CD14-positive monocyte (primary cell): Measurements from ENCODE around the gene WDR74. TPM values are rescaled to one million over a fixed set of nuclear protein-coding genes. Genes with fewer than 3 reads are reported as not detected.
"Not testable (repeated sequence)": the region's sequence is repeated elsewhere in the genome, so short reads cannot be mapped to it uniquely, and the experiment has no call there.

Experiments
- DNase-seq, 3 donors: peaks; one replicate each; pipeline ENCODE4 v3.0.0-alpha.2; 2011 to 2022
- H2AFZ ChIP-seq: 2 replicates; pipeline ENCODE4 v1.6.0; 2012; ENCODE audit warnings: mild to moderate bottlenecking, low read depth, low read length, inconsistent platforms; ENCODE audit not compliant: insufficient read depth, poor library complexity, severe bottlenecking
- H3K27ac ChIP-seq, 2 donors: 1 replicate in 1 of 2; 2 replicates in 1 of 2; pipeline ENCODE4 v1.5.1; 2012 to 2013; ENCODE audit warnings: low read length in 2 of 2, control low read depth in 1 of 2, inconsistent platforms in 1 of 2, low read depth in 1 of 2, mild to moderate bottlenecking in 1 of 2
- H3K27me3 ChIP-seq, 2 donors: one replicate each; pipeline versions ENCODE4 v1.6.0 to v1.6.1; 2011 to 2013; ENCODE audit warnings: low read length in 2 of 2; ENCODE audit not compliant: control insufficient read depth in 2 of 2, insufficient read depth in 2 of 2
- H3K36me3 ChIP-seq, 2 donors: replicated peaks in 1 of 2; 1 replicate in 1 of 2; 2 replicates in 1 of 2; pipeline versions ENCODE4 v1.5.1 to v1.6.1; 2012 to 2013; ENCODE audit warnings: low read length in 2 of 2, control low read depth in 1 of 2, inconsistent platforms in 1 of 2, mild to moderate bottlenecking in 1 of 2; ENCODE audit not compliant: insufficient read depth in 2 of 2, control insufficient read depth in 1 of 2
- H3K4me1 ChIP-seq, 2 donors: 1 replicate in 1 of 2; 2 replicates in 1 of 2; pipeline versions ENCODE4 v1.5.1 to v1.6.1; 2012 to 2013; ENCODE audit warnings: low read length in 2 of 2, control low read depth in 1 of 2, inconsistent platforms in 1 of 2, mild to moderate bottlenecking in 1 of 2, moderate library complexity in 1 of 2; ENCODE audit not compliant: insufficient read depth in 2 of 2, control insufficient read depth in 1 of 2
- H3K4me2 ChIP-seq: replicated peaks from 2 replicates; pipeline ENCODE3; 2012; ENCODE audit warnings: low read length, moderate library complexity, mild to moderate bottlenecking; ENCODE audit not compliant: poor library complexity, severe bottlenecking; ENCODE audit errors: extremely low read depth
- H3K4me3 ChIP-seq, 3 experiments: fragments of 200-600 bp in 1 of 3; sonication (generic) in 1 of 3; replicated peaks in 1 of 3; 1 replicate in 2 of 3; 2 replicates in 1 of 3; pipeline ENCODE4 v1.5.1; 2011 to 2013; ENCODE audit warnings: low read length in 3 of 3, mild to moderate bottlenecking in 3 of 3, control low read depth in 2 of 3, low read depth in 2 of 3, inconsistent platforms in 1 of 3, moderate library complexity in 1 of 3
- H3K79me2 ChIP-seq: 2 replicates; pipeline ENCODE4 v1.6.0; 2012; ENCODE audit warnings: mild to moderate bottlenecking, control low read depth, inconsistent platforms, low read length, moderate library complexity; ENCODE audit not compliant: insufficient read depth
- H3K9ac ChIP-seq: 2 replicates; pipeline ENCODE4 v1.6.0; 2017; ENCODE audit warnings: low read length, mild to moderate bottlenecking; ENCODE audit not compliant: insufficient read depth, poor library complexity, severe bottlenecking
- H3K9me3 ChIP-seq, 2 donors: replicated peaks in 1 of 2; 1 replicate in 1 of 2; 2 replicates in 1 of 2; pipeline versions ENCODE4 v1.5.1 to v1.6.1; 2012 to 2013; ENCODE audit warnings: low read length in 2 of 2, control low read depth in 1 of 2; ENCODE audit not compliant: control insufficient read depth in 1 of 2, insufficient read depth in 1 of 2
- H4K20me1 ChIP-seq: 2 replicates; pipeline ENCODE4 v1.6.0; 2012; ENCODE audit warnings: mild to moderate bottlenecking, low read length, control low read depth, moderate library complexity; ENCODE audit not compliant: insufficient read depth
- H3K27ac Mint-ChIP-seq, 7 donors: one replicate each; pipeline ENCODE4 v1.8.0; 2020; ENCODE audit warnings: mild to moderate bottlenecking in 7 of 7, mixed read lengths in 7 of 7, moderate library complexity in 6 of 7, inconsistent platforms in 2 of 7
- H3K27me3 Mint-ChIP-seq, 3 donors: one replicate each; pipeline ENCODE4 v1.8.0; 2021 to 2022; ENCODE audit warnings: low read depth in 3 of 3, mild to moderate bottlenecking in 3 of 3, mixed read lengths in 3 of 3, moderate library complexity in 3 of 3, inconsistent platforms in 1 of 3
- H3K36me3 Mint-ChIP-seq, 2 donors: one replicate each; pipeline ENCODE4 v1.8.0; 2020; ENCODE audit warnings: mixed read lengths in 2 of 2, inconsistent platforms in 1 of 2, mild to moderate bottlenecking in 1 of 2
- H3K4me1 Mint-ChIP-seq: one replicate; pipeline ENCODE4 v1.8.0; 2020; ENCODE audit warnings: mild to moderate bottlenecking, mixed read lengths
- H3K4me3 Mint-ChIP-seq, 2 donors: one replicate each; pipeline ENCODE4 v1.8.0; 2020; ENCODE audit warnings: mild to moderate bottlenecking in 2 of 2, mixed read lengths in 2 of 2, moderate library complexity in 1 of 2
- H3K9me3 Mint-ChIP-seq, 7 donors: one replicate each; pipeline ENCODE4 v1.8.0; 2020 to 2022; ENCODE audit warnings: mixed read lengths in 7 of 7, mild to moderate bottlenecking in 6 of 7, moderate library complexity in 6 of 7, inconsistent platforms in 2 of 7
- CTCF ChIP-seq: fragments of 200-600 bp; IDR thresholded peaks from one replicate; pipeline ENCODE4 v1.8.0; 2022; ENCODE audit warnings: antibody characterized with exemption, mild to moderate bottlenecking
- WGBS: methylation state at CpG from one replicate; pipeline ENCODE4 v1.1.5; 2013; ENCODE audit warnings: missing lambda C conversion rate; ENCODE audit not compliant: insufficient coverage; 5-methylcytosine and 5-hydroxymethylcytosine counted together
- intact Hi-C, 2 donors: fragments of 100-400 bp; cut with micrococcal nuclease; formaldehyde crosslinking; loops; one replicate each; pipeline versions ENCODE4 v1.15.0 to v1.15.1; 2023
- polyA plus RNA-seq, 3 donors: library from polyadenylated mRNA; depleted of rRNA in 1 of 3; unstranded in 2 of 3; stranded (reverse) in 1 of 3; fragments of 300-500 nt in 2 of 3; fragments of >200 nt in 1 of 3; fragmentation: Illumina TruSeq in 2 of 3; gene quantifications; 1 replicate in 2 of 3; 2 replicates in 1 of 3; pipeline ENCODE4 v1.2.3, GENCODE V29; 2012 to 2021

WDR74 gene
- polyA plus RNA-seq, 3 donors, result 14.2 to 52.5 (median 18.4) TPM

GRCh38 chr11:62860835-62861563, 21.6 kb upstream of the WDR74 start:
- H3K79me2 ChIP-seq, result peaks cover 35% of the 10 kb centered on the region
- DNase-seq, result no peak
- Mint-ChIP-seq H3K4me1 (peaks cover 25% of the 10 kb centered on the region), H3K36me3 (no peaks in the 10 kb centered on the region), H3K27ac (peak overlapping the region in 2 of 7 donors; percentile 37 to 61), H3K27me3 (no peaks in the 10 kb centered on the region), H3K4me3 (no peak overlapping the region), H3K9me3 (no peaks in the 10 kb centered on the region)
- intact Hi-C loops, result loop anchor here (5.0 to 10.0 kb wide), 2 partner anchors 74 to 266 kb away; partner anchors contain the start of genes TMEM179B (in 1 of the 2) and TUT1 (in 1 of the 2)
- H3K9me3 ChIP-seq, result no peaks in the 10 kb centered on the region
- no peaks in the 10 kb centered on the region for H4K20me1 ChIP-seq
- H3K27ac ChIP-seq, result no peak overlapping the region
- no peak for TF ChIP-seq CTCF
- H3K4me1 ChIP-seq, result peaks cover 14 to 19% of the 10 kb centered on the region in 2 donors
- WGBS, result 93% methylated on average over 3 of the region's 5 CpGs
- H2AFZ ChIP-seq, result no peak overlapping the region
- no peak overlapping the region for H3K9ac ChIP-seq
- no peak overlapping the region for H3K4me3 ChIP-seq
- no peaks in the 10 kb centered on the region for H3K36me3 ChIP-seq
- no peaks in the 10 kb centered on the region for H3K27me3 ChIP-seq
- no peak overlapping the region for H3K4me2 ChIP-seq

- peaks cover 36% of the 10 kb centered on the region for H3K4me1 Mint-ChIP-seq
These were observed 19.9 kb upstream of the WDR74 start for GRCh38 chr11:62859281-62859703.

More at GRCh38 chr11:62859281-62859703, 19.9 kb upstream of the WDR74 start:
- not testable (repeated sequence) for H3K4me3 Mint-ChIP-seq, DNase-seq, H3K4me3 ChIP-seq, H3K9me3 Mint-ChIP-seq, H3K4me2 ChIP-seq, H3K36me3 ChIP-seq, H3K9ac ChIP-seq, H3K36me3 Mint-ChIP-seq, H3K27ac ChIP-seq, H3K9me3 ChIP-seq, H2AFZ ChIP-seq, H3K27me3 Mint-ChIP-seq, H3K27me3 ChIP-seq
- no CpG with 5 or more reads among the region's 8 CpGs for WGBS
- Histone ChIP-seq H3K4me1 (peaks cover 24 to 30% of the 10 kb centered on the region in 2 donors), H3K79me2 (peaks cover 51% of the 10 kb centered on the region), H4K20me1 (peaks cover 10% of the 10 kb centered on the region)
- intact Hi-C loops, result loop anchor here in 1 of 2 donors (10.0 kb wide), 1 partner anchor 244 kb away; the partner anchor contains the start of genes EML3 and ROM1
- H3K27ac Mint-ChIP-seq, result peak overlapping the region in 1 of 7 donors; percentile 27
